Endothelial cell of hepatic sinusoid (primary cell): ENCODE data around the gene NOS1.

Experiments used
- in situ Hi-C: cut with HindIII; loops from 2 replicates; pipeline ENCODE4 v1.10.0; 2017; ENCODE audit warnings: low sequenced_read_pairs

NOS1 gene

DNA sequence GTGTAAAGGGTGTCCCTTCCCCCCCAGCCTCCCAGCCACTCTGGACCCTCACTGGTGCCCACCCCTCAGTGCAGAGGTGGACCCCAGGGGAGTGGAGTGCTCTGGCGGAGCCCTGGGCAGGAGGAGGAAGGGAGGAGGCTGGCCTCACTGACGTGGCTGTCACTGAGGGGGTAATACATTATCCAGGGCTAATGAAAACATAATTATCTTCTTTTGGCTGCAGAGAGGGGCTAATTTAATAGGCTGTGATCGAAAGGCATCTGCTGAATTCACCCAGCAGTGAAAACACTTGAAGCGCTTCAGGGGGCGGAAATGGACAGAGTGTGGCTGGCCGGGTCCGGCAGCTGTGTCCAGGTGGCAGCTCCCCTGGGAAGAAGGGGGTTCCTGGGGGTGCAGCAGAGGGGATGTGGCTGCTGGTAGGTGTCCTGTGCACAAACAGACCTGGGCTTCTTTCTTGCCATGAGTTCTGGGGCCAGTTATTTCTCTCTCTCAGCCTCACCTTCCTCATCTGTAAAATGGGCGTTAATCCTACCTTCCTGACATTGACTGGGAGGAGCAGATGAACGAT lies 3.7 kb upstream of the NOS1 start:
- in situ Hi-C loops: loop anchor here (25.0 kb wide), 1 partner anchor 472 kb away; no protein-coding TSS in a partner anchor

DNA sequence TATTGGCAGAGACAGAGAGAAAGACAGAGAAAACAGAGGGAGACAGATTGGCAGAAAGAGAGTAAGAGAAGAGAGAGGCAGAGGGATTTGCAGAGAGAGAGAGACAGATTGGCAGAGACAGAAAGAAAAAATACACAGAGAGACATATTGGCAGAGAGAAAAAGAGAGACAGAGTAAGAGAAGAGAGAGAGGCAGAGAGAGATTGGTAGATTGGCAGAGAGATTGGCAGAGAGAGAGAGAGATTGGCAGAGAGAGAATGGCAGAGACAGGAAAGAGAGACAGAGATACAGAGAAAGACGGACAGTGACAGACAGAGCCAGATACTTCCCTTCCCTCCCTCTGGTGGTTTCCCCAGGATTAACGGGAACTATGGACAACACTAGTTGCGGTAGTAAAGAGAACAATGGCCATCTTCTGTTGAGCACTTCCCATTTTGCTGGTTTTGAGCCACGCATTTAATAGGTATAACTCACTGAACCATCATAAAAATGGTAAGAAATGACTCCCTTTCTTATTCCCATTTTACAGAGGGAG lies 2.6 kb upstream of the NOS1 start:
- in situ Hi-C loops: loop anchor here (25.0 kb wide), 1 partner anchor 473 kb away; no protein-coding TSS in a partner anchor

GRCh38 chr12:117363056-117363662 lies 1.7 kb upstream of the NOS1 start:
- in situ Hi-C loops: loop anchor here (25.0 kb wide), 1 partner anchor 474 kb away; no protein-coding TSS in a partner anchor

DNA sequence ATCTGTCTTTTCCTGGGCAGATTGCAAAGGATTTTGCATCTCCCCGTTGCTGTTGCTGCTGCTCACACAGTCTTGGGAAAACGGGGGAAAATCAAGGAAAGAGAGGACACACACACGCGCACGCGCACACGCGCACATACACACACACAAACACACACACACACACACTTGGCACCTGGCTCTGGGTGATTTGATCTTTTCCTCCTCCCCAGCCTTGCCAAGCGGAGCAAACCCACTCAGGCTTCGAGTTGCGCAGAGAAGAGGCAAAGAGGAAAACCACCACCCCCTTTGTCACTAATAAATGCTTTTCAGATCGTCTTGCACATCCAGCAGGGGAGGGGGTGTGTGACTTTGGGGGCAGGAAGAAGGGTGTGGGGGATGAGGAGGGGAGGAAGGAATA lies 965 bp upstream of the NOS1 start:
- in situ Hi-C loops: loop anchor here (25.0 kb wide), 1 partner anchor 475 kb away; no protein-coding TSS in a partner anchor

- in situ Hi-C loops: loop anchor here (25.0 kb wide), 1 partner anchor 475 kb away; no protein-coding TSS in a partner anchor
Measured at GRCh38 chr12:117361905-117362304, 479 bp upstream of the NOS1 start.

DNA sequence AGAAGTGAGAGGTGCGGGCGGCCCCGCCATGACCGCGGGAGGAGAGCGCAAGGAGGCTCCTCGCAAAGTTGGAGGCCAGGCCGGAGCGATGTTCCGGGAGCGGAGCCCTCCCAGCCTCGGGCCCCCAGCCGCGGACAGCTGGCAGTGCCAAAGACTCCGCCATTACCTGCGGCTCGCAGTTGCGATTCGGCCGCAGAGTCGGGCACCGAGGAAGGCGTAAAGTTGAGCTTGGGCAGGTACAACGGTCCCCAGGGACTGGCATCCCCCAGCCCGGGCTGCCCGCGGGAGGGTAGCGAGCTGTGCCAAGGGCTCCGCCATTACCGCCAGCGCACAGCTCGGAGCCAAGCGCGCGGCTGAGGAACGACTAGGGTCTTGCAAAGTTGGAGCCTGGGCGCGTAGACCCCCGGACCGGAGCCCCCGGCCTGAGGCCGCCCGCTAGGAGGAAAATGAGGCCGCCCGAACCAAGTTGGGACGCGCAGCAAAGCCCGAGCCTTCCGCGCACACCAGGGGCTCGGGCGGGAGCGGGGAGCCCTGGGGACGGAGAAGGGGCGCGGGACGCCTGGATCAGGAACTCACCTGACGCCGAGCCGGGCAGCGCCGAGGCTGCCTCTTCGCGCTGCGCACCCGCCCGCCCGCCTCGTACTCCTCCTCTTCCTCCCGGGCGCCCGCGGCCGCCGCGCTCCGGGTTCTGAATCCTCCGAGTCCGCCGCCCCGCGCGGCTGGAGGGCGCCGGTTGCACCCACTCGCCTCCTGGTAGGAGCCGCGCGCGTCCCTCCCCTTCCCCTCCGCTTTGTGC lies 677 bp downstream of the NOS1 start:
- in situ Hi-C loops: loop anchor here (25.0 kb wide), 1 partner anchor 477 kb away; no protein-coding TSS in a partner anchor

DNA sequence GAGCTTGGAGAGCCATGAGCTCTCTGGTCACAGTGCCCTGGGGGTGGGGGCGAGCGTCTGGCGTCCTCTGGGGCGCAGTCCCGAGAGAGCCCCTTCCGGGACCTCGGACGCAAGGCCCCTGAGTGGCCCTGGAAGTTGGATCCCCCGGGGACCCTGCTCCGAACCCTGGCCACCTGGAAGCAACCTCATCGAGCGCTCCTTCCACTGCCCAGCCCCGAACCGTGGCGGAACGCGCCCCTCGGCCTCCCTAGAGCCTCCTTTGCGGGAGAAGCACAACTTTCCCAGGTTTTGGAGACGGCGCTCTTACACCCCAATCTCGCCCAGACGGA lies 1.2 kb downstream of the NOS1 start:
- in situ Hi-C loops: loop anchor here (25.0 kb wide), 1 partner anchor 477 kb away; no protein-coding TSS in a partner anchor

DNA sequence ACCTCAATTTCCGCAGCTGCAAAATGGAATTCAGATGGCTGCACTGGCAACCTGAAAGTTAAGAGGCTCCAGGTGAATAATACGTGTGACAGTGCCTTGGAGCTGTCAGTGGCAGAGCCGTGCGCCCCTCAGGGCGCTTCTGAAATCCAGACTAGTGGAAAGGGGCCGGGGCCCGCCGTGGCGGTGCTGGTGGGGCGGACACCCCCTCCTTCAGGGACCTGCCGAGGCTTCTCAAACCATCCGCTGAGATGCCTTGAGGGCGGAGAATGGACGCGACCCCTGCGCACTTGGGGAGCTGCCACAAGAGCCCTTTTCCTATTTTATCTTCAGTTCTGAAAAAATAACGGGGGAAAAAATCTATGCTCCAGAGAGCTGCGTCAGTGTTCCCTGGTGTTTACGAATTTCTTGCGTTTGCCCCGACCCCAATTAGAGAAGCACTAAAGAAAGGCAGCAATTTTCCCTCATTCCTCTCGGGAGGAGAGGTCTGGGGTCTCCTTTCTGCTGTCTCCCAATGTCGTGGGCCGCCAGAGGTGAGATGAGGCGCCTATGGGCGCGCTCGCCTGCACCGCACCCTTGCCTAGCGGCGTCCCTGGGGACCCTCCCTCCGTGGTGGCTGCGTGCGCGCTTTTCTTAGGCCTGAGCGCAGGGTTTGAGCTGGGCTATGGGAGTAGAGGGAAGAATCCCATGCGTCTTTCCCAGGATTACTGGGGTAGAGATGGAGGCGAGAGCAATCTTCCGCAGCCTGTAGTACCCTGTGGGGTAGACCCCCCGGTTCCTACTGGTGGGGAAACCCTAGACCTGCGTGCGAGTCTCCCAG lies 2.2 kb downstream of the NOS1 start:
- in situ Hi-C loops: loop anchor here (25.0 kb wide), 1 partner anchor 478 kb away; no protein-coding TSS in a partner anchor

DNA sequence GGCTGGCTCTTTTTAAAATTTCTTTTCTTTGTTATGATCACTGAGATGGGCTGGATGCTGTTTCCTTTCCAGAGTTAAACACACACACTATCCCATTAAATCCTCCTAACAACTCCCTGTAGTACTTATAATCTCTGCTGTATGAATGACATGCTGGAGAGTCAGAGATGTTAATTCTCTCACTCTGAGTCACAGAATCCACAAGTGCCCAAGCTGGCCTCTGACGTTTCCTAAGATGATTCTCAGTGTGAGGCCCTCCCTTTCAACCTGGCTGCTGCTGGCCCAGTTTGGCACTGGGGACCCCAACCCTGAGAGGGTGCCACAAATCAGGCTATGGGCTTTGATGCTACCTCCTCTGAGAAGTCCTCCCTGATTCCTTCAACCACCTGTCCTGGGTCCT lies 5.4 kb downstream of the NOS1 start:
- in situ Hi-C loops: loop anchor here (25.0 kb wide), 1 partner anchor 481 kb away; no protein-coding TSS in a partner anchor

DNA sequence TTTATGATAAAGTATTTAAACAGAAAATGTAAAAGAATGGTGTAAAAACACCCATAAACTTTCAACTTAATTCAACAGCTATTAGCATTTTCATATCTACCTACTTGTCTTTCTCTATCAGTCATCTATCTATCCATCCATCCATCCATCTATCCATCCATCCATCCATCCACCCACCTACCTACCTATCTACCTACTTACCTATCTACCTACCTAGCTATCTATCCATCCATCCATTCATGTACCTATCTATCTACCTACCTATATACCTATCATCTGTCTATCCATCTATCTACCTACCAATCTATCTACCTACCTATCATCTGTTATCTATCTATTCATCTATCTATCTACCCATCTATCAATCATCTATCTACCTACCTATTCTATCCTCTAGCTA lies 8.5 kb downstream of the NOS1 start:
- in situ Hi-C loops: loop anchor here (25.0 kb wide), 1 partner anchor 484 kb away; no protein-coding TSS in a partner anchor

DNA sequence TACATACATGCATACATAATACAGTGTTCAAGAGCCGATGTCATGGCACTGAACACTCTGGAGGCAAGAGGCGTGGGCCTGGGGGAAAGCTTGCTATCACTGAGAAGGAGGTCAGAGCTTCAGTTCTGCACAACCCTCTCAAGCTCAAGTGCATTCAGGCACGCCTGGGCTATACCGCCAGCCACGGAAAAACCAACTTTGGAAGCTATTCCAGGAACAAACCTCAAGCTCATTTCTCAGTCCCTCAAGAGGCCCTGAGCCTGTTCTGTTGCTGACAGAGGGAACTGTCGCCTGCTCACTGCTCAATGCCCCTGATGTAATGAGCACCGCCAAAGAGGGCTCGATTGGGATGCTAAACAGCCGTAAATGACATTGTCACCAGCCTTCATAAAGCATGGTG lies 9.2 kb downstream of the NOS1 start:
- in situ Hi-C loops: loop anchor here (25.0 kb wide), 1 partner anchor 485 kb away; no protein-coding TSS in a partner anchor

DNA sequence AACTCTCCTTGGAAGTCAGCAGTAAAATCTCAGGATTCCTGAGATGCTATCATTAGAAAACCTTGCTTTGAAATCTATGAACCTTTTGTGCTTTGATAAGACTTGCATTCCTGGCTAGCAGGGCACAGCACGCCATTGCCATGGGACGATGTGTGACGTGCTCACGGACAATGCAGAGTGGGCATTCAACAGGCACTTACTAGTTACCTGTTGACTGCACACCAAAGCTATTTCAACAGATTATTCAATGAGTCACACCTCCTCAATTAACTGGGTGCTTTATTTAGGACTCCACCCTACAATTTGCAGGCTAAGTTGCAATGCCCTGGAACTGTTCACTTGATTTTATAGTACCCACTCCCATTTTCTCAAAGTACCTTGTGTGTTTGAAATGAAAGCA lies 11.3 kb downstream of the NOS1 start:
- in situ Hi-C loops: loop anchor here (25.0 kb wide), 1 partner anchor 487 kb away; no protein-coding TSS in a partner anchor

DNA sequence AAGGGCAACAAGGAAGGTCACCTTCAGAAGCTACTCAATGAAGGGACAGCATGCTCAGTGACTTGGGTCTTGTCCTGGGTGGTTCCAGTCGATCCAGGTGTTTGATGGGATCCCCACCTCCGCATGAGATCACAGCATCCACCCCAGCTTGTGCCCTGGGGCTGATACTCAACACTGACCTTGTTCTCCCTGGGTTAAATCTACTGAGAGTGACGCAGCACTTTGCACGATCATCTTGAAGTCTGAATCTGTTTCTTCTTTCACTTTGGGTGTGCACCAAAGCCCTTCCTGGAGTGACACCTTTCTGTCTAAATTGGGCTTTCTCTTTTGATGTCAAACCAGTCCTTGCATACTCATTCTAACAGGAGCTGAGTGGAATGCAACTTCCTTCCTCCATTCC lies 13.8 kb downstream of the NOS1 start:
- in situ Hi-C loops: no loop called here

DNA sequence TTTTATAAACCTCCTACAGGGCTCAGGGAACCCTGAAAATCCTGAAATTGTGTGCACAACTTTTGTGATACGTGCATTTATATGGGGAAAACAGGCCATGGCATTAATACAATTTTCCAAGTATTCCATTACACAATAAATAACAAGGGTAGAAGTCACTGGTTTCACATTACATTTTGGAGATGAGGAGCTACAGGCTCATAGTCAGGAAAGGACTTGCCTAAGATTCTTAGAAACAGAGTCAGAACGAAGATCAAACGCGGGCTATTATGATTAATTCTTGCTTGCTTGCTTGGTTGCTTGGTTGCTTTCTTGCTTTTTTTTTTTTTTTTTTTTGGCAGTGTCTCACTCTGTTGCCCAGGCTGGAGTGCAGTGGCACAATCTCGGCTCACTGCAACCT lies 16.7 kb downstream of the NOS1 start:
- in situ Hi-C loops: no loop called here

- in situ Hi-C loops: no loop called here
Measured at GRCh38 chr12:117343849-117344248, 17.6 kb downstream of the NOS1 start.

GRCh38 chr12:117343296-117343695 lies 18.1 kb downstream of the NOS1 start:
- in situ Hi-C loops: no loop called here

- in situ Hi-C loops: no loop called here
Measured at GRCh38 chr12:117342682-117343081, 18.7 kb downstream of the NOS1 start.

- in situ Hi-C loops: no loop called here
Measured at GRCh38 chr12:117342247-117342646, 19.2 kb downstream of the NOS1 start.

- in situ Hi-C loops: no loop called here
Measured at GRCh38 chr12:117339104-117339503, 22.3 kb downstream of the NOS1 start.

DNA sequence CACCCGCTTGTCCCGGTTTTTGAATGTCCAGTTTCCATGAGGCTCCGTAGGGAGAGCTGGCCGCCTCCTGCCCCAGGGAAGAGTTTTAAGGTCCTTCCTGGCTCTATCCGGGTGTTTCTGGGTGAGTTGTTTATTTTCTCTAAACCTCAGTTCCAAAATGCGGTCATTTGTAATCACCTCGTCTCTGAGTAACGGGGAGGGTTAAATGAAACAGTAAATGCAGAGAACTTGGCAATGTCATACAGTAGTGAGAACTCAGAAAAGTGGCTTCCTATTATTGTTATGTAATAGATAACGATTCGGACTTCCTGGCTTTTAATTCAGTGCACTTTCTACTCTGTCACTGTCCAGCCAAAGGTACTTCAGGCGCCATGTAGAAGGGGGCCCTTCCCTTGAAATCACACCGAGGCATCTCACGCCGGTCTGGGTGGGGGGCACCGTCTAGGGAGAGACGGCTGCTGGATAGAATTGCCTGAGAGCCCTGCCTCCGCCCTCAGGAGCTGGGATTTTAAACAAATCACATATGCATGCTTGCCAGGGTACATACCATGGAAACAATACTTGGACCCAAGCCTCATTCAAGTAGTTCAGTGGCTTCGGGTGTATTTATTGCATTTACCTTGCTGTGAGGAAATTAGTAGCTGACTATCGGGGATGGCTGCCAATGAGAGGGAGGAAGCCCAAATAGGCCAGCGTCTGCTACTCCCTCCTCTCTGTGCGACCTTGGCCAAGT lies 26.4 kb downstream of the NOS1 start:
- in situ Hi-C loops: no loop called here
